IPS-20b (cell line): ENCODE measurements around the gene KRT9.

Experiments used
- H3K27ac ChIP-seq: one replicate; pipeline ENCODE4 v1.5.1; 2013; ENCODE audit warnings: low read length
- H3K27me3 ChIP-seq: 2 replicates; pipeline ENCODE4 v1.6.1; 2013; ENCODE audit warnings: mild to moderate bottlenecking, low read length, inconsistent platforms; ENCODE audit not compliant: insufficient read depth
- H3K36me3 ChIP-seq: 2 replicates; pipeline ENCODE4 v1.6.1; 2013; ENCODE audit warnings: low read depth, mild to moderate bottlenecking, inconsistent platforms, low read length, moderate library complexity; ENCODE audit not compliant: insufficient read depth
- H3K4me1 ChIP-seq: 2 replicates; pipeline ENCODE4 v1.6.1; 2013; ENCODE audit warnings: mild to moderate bottlenecking, control low read depth, inconsistent platforms, low read length, moderate library complexity; ENCODE audit not compliant: insufficient read depth
- H3K4me3 ChIP-seq: 2 replicates; pipeline ENCODE4 v1.5.1; 2013; ENCODE audit warnings: mild to moderate bottlenecking, low read length, inconsistent platforms
- H3K9ac ChIP-seq: 2 replicates; pipeline ENCODE4 v1.6.1; 2013; ENCODE audit warnings: low read depth, mild to moderate bottlenecking, inconsistent platforms, low read length, moderate library complexity
- H3K9me3 ChIP-seq: 2 replicates; pipeline ENCODE4 v1.6.1; 2013; ENCODE audit warnings: mild to moderate bottlenecking, low read depth, low read length, inconsistent platforms; ENCODE audit not compliant: insufficient read depth

The KRT9 gene

GRCh38 chr17:41519501-41520224, 52.2 kb downstream of the KRT9 start:
- no peak overlapping the region for H3K4me3 ChIP-seq
- no peaks in the 10 kb centered on the region for H3K27me3 ChIP-seq
- no peak overlapping the region for H3K27ac ChIP-seq
- H3K9ac ChIP-seq = no peak overlapping the region
- H3K36me3 ChIP-seq = peaks cover 20% of the 10 kb centered on the region
- peaks cover 5% of the 10 kb centered on the region; the same call in 1 of the 2 replicates for H3K4me1 ChIP-seq
- H3K9me3 ChIP-seq = no peaks in the 10 kb centered on the region

GRCh38 chr17:41518789-41519449, 52.9 kb downstream of the KRT9 start, which contains the start of gene KRT15:
Gene KRT15, minus strand, starts transcription at chr17:41518890. Its CDS starts 63 bp downstream, at chr17:41518827.
- Histone ChIP-seq H3K36me3 (peaks cover 13% of the 10 kb centered on the region), H3K4me3 (no peak within 1 kb of the TSS), H3K4me1 (peaks cover 5% of the 10 kb centered on the region; the same call in 1 of the 2 replicates), H3K9ac (no peak within 1 kb of the TSS), H3K9me3 (no peaks in the 10 kb centered on the region), H3K27me3 (no peaks in the 10 kb centered on the region), H3K27ac (no peak within 1 kb of the TSS)

GRCh38 chr17:41518031-41518430, 53.8 kb downstream of the KRT9 start:
- Histone ChIP-seq H3K4me1 (peaks cover 5% of the 10 kb centered on the region; the same call in 1 of the 2 replicates), H3K9me3 (no peaks in the 10 kb centered on the region), H3K27me3 (no peaks in the 10 kb centered on the region), H3K4me3 (no peak overlapping the region), H3K27ac (no peak overlapping the region), H3K9ac (no peak overlapping the region), H3K36me3 (peaks cover 4% of the 10 kb centered on the region)

GRCh38 chr17:41516830-41517283, 55.0 kb downstream of the KRT9 start:
- Histone ChIP-seq H3K27me3 (no peaks in the 10 kb centered on the region), H3K4me1 (no peaks in the 10 kb centered on the region; the same call in 1 of the 2 replicates), H3K9ac (no peak overlapping the region), H3K27ac (no peak overlapping the region), H3K36me3 (no peaks in the 10 kb centered on the region), H3K4me3 (no peak overlapping the region), H3K9me3 (no peaks in the 10 kb centered on the region)

- Histone ChIP-seq H3K27ac (no peak overlapping the region), H3K9ac (no peak overlapping the region), H3K27me3 (no peaks in the 10 kb centered on the region), H3K36me3 (no peaks in the 10 kb centered on the region), H3K4me3 (no peak overlapping the region), H3K4me1 (no peaks in the 10 kb centered on the region), H3K9me3 (no peaks in the 10 kb centered on the region)
Observed at GRCh38 chr17:41516147-41516829, 55.6 kb downstream of the KRT9 start.
